Measurements from ENCODE around the gene ARID5B.
A peak's percentile ranks its signal among the peaks of the same experiment; 100 is the strongest.

ARID5B gene

DNA sequence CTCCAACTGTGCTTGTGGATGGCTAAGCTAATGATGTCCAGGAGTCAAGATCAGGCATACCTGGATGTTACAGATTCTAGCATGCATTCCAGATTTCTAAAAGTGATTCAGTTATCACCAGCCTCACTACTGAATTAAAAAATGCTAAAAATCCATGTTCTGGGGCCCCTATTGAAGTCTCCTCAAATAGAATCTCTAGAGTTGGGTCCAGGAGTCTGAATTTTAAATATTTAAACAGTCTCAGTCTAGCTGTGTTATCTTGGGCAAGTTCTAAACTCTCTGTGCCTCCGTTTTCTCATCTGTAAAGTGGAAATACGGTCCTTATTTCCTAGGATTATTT is 5.0 kb downstream of the ARID5B start:
- DNase-seq, result no peak

DNA sequence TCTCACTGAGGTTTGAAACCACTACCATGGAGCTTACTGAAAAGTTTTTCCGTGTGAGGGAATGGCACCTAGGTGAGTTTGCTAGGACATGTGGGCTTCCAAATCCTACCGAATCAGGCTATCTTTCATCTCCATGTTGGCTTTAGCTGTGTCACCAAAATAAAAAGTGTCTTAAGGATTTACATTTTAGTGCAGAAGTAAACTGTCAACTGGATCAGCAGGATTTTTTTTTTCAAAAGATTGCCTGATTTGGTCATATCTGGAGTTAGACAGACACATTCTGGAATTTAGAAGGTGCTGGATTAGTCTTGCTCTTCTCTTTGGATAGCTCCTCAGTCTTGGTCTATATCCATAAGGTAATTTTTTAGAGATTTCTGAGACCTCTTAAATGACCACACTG is 5.5 kb downstream of the ARID5B start:
- no peak for DNase-seq

DNA sequence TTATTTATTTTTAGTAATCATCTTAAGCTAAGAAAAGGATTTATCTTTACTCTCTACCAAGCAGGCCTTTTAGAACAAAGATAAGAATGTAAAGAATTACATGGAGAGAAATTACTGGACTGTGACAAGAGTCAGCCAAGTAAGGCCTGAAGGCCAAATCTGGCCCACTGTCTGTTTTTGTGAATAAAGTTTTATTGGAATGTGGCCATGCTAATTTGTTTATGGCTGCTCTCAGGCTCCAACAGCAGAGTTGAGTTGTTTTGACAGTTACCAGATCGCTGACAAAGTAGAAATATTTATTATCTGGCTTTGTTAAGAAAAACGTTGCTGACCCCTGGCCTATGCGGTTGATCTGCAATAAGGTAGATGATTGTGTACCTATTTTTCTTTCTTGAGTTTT is 6.1 kb downstream of the ARID5B start:
- no peak for DNase-seq

DNA sequence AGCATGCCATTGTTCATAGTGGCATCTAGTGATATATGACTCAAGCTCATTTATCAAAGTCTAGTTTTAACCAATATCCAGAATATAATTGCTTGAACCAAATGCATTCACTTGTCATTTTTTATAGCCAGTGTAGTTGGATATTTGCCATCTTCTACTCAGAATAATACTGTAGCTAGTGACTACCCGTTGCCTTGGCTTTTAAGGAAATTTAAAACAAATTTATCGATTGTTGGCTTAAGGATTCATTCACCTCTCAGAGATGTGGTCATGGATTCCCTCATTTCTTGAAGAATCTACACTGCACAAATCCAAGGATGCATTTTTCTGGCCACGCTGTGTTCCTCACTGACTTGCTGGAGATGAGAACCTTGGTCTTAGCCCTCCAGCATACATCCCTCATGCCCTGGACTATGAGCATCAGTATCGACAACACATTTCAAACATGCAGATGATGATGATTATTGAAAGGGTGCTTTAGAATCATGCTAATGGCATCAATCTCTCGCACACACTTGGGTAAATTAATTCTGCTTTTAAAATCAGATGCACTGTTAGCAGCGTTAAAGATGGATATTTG is 8.8 kb downstream of the ARID5B start:
- no peak for DNase-seq

DNA sequence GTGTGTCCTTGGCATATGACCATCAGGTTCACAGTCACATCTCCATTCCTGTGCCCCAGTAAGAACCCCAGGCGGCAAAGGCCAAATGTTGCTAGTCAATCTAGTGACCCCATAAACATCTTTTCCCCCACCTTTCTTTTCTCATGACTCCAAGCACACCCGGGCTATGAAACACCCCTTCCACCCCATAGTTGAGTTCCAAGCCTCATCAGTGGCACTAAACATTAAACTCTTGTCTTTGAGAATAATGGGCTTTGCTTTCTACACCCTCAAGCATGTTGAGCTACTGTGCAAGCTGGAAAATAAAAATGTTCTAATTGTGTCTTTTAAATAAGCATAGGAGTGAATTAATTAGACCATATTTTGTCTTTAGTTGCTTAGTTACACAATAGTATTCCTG is 9.4 kb downstream of the ARID5B start:
- no peak for DNase-seq

DNA sequence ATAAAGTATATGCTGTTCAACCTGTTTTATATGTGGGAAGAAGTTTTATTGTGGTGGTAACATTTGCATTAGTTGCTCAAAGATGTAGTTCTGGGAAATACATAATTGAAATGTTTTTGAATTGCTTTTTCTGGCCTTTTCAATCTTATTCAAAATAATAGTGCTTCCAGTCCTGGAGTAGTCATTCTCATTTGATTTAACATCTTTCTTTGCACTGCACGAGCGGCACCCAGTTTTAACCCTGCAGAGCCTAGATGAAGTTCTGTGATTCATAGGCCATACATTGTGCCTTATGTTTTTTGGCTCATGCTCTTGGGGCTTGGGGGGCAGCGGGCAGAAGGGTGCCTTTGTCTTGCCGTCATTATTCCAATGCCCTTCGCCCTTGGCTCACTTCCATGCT is 9.9 kb downstream of the ARID5B start:
- DNase-seq, result no peak

DNA sequence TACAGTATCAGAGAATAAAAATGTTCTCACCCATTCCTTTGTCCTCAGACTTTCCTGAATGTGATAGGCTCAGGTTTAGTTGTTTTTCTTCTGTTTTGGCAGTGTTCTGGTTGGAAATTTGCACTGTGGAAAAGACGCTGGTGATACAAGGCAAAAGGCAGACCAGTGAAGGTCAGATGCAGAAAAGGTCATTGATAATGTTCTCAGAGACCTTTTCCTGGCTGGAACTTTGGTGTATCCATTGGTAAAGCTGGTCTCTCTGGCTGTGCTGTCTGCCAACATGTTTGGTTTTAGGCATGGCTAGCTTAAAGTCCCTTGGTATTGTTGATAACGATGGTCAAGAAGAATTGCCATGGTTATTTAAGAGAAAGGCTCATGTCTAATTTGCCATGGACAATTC is 11.5 kb downstream of the ARID5B start:
- DNase-seq, result no peak

DNA sequence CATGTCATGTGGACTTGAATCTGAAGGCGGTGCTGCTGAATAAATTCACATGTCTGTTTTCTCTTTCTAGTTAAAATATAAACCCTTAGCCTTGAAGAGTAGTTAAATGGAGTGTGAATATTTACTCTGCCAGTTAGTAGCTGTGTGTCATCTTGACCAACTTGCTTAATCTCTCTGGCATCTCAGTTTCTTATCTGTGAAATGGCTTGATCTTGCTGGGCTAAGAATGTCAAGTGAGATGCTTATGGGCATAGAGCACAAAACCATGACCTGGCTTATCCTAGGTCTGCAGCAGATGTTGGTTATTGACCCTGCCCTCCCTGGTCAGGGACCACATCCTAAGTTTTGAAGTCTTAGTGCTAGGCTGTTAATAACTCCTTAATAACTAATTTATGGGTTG is 16.6 kb downstream of the ARID5B start:
- no peak for DNase-seq

DNA sequence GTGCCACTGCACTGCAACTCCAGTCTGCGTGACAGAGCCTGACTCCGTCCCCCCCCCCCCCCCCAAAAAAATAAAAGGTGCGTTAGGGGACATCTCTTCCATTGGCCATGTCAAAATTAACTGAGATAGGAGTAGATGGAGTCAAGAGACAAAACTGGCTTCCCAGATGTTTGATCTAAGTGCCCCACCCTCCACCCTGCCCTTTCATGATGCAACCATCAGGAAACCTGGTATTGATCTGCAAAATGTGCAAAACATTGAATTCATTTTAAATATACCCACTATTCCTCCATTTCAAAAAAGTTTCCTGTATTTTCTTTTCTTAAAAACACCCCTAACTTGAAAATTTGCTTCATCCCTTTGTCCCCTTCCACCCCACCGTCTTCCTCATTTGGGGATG is 17.5 kb downstream of the ARID5B start:
- no peak for DNase-seq

DNA sequence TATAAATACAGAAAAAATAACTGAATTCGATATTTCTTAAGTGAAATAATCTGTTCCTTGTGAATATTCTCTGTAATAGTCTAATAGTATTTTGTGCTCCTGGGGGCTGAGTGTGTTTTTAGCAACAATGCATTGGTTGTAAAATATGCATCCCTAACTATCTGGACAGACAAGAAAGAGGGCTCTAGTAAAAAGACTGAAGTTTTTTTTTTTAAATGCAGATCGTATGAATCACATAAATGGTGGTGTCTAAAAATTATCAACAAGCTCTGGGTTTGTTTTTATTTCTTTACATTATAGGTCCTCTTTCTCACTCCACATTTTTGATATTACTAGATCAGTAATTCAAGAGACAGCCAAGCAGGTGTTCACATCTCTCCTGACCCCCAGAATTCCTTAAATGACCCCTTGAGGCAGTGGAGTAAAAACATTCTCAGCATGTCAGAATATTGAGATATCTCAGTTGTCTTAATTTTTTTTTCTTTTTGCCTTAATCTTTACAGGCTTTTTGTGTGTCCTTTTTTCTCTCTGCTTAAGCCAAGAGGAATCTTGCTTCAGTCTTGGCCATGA is 18.2 kb downstream of the ARID5B start:
- no peak for DNase-seq

DNA sequence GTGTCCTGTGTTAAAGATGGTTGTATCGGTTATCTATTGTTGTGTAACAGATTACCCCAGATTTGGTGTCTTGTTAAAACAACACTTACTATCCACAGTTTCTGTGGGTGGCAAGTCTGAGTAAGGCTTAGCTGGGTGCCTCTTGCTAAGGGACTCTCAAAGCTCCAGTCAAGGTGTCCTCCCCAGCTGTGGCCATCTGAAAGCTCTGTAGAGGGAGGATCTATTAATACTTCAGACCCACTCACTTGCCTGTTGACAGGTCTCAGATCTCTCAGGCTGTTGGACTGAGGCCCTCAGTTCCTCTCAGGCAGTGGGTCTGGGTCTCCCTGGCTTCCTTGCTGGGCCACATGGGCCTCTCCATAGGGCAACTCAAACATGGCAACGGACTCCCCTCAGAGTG is 19.6 kb downstream of the ARID5B start:
- no peak for DNase-seq

DNA sequence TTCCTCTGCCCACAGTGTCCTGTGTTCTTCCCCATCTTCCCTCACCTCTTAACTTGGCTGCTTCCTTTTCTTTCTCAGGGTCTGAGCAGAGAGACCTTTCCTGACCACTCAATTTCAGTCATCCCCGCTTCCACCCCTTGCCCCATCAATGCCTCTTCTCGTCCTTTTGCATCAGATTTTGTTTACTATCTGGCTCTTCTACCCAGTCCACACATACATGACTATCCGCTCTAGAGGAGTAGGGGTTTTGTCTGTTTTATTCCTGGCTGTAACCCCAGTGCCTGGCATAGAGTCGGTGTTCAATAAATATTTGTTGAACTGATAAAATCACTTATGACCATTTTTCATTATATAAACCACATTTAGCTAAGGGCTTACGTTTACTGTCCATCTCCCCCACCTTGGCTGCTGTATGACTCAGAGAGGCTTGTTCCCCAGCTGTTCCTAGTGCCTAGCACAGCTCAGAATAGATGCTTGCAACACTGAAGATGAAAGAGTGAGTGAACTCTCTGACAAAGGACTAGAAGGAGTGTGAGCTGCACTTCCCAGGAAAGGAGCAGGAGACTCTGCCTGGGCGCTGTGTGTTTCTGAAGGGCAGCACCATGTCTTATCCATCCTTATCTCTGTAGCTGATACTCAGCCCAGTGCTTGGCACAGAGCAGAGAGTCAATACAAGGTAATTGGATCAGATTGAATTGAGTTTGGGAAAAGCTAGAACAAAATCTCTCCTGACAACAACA is 21.9 kb downstream of the ARID5B start:
- no peak for DNase-seq

DNA sequence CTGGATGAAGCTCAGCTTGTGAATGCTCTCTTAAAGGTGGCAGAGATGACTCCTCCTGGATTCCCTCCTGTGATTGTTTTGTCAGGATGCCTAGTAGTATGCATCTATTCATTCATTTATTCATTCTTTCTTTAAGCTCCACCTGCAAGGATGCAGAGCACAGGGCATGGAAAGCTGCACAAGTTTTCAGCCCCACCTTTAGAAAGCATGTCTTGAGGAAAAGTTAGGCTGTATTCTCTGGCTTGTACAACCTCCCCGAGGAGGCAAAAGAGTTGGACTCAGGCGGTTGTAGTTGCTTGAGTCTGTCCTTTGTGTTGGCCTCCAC is 22.4 kb downstream of the ARID5B start:
- no peak for DNase-seq

DNA sequence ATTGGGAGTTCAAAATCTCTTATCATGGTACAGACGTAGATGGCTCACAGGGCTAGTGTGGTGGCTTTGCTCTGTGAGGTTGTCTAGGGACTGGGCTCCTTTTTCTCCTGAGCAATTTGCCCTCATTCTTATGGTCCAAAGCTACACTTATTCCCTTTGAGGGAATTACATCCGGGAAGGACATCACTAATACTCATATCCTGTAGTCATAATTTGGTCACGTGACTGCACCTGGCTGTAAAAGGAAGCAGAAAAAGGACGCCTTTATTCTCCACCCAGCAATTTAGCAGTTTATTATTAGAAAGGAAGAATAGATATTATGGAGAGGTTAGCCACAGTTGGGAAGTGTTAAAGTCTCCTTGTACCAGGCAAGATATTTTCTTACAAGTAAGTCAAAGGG is 28.1 kb downstream of the ARID5B start:
- DNase-seq, result no peak

DNA sequence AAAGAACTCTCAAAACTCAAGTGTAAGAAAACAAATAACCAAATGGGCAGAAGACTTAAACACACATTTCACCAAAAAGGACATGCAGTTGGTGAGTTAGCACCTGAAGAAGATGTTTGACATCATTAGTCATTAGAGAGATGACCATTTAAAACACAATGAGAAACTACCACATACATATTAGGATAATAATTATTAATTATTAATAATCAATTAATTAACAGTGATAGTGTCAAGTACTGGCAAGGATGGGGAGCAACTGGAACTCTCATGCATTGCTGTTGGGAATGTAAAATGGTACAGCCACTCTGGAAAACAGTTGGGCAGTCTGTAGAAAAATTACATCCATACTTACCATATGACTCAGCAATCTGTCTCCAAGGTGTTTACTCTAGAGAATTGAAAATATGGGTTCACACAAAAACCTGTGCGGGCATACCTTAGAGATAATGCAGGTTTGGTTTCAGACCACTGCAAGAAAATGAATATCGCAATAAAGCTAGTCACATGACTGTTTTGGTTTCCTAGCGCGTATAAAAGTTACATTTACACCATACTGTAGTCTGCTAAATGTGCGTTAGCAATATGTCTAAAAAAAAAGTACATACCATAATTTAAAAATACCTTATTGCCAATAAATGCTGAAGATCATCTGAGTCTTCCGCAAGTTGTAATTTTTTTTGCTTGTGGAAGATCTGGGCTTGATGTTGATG is 30.3 kb downstream of the ARID5B start:
- no peak for DNase-seq

DNA sequence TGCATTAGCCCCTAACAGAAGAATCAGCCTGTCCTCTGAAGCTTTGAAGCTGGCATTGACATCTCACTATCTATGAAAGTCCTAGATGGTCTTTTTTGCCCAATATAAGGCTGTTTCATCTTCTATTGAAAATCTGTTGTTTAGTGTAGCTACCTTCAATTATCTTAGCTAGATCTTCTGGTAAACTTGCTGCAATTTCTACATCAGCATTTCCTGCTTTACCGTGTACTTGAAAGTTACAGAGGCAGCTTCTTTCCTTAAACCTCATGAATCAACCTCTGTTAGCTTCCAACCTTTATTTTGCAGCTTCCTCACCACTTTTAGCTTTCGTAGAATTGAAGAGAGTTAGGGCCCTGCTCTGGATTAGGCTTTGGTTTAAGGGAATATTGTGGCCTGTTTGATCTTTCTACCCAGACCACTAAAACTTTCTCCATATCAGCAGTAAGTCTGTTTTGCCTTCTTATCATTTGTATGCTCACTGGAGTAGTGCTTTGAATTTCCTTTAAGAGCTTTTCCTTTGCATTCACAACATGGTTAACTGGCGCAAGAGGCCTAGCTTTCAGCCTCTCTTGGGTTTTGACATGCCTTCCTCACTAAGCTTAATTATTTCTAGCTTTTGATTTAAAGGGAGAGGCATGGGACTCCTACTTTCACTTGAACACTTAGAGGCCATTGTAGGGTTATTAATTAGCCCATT is 32.5 kb downstream of the ARID5B start:
- DNase-seq, result no peak

DNA sequence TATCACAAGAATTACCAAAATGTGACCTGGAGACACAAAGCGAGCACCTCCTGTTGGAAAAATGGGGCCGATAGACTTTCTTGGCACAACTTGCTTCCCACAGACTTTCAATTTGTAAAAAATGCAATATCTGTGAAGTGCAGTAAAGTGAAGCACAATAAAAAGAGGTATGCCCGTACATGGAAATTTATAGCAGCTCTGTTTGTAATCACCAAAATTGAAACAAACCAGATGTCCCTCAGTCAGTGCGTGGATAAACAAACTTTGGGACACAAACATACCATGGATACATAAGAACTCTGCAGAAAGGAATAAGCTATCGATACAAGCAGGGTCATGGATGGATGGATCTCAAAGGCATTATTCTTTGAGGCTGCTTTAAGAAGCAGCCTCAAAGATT is 33.6 kb downstream of the ARID5B start:
- DNase-seq, result no peak

DNA sequence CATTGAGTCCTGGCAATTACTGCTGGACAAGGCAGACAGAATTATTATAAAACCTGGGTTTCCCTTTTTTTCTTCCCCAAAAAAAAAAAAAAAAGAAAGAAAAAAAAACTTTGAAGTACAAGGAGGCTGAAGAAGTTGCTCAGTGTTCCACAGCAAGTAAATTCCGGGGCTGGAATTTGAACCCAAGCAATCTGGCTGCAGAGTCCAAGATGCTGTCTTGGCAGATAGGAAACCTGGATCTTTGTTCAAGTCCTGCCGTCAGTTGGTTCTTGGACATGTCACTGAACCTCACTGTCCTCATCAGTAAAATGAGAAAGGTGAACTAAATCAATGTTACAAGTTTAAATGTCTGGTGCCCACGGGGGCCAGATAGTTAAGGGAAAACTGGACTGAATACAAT is 35.3 kb downstream of the ARID5B start:
- DNase-seq, result no peak

DNA sequence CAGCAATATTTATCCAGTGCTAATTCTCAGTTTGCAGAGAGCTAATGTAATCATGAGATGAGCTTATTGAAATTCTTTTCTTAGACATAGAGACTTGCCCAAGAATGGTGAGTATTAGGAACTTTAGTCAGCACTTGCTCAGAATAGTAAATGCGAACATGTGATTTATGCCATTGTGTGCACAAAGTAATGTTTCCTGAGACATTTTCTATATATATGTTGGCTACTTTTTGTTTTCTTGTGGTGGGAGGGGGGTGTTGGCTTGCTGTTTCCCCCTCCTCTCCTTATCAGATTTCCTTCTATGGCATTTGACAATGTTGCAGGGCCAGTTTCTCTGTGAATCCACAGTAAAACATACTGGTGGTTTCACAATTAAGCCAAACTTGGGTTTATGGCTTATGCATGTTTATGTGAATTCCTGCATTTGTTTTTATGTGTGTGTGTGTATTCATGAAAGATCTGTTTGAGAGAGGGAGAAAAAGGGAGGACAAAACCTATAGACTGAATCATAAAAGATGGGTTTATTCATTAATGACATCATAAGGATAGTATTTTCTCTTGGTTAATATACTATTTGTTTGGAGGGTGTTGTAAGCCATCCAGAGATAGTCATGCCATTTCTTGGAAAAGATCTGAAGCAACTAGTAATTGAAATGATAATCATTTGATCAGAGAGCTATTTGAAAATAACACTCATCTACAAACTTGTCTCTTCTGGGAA is 36.3 kb downstream of the ARID5B start:
- no peak for DNase-seq

DNA sequence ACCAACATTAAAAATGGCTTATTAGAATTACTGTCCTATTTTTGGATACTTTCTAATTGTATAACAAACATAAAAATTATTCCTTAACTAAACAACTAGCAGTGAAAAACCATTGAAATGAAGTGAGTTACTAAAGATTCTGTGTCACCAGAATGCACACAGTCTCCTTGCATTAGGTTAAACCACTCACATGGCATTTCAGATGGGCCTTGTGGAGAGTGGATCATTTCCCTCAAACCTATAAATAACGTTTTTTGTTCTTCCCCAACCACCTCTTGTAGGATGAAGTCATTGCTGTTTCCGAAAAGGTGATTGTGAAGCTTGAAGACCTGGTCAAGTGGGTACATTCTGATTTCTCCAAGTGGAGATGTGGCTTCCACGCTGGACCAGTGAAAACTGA is 38.4 kb downstream of the ARID5B start:
- peak; percentile 37 to 40 for DNase-seq

DNA sequence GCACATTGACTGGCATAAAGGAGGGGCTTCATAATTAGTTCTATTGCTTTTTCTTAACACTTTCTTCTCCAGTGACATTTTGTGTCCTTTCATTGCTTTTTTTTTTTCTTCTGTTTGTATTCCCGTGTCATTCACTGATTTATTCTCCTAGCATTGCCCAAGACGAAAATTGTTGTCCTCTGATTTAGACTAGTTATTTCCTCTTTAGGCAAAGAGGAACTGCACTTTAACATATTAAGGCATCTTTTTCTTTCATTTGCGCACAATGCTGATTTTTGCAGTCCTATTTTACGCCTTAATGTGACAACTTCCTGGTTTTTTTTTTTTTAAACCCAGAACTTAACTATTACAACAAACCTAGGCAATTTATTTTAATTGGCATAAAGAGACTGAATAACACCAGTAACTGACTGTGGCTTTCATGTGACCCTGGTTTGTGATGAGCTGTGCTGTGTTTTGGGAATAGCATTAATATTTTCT is 39.7 kb downstream of the ARID5B start:
- DNase-seq, result no peak

DNA sequence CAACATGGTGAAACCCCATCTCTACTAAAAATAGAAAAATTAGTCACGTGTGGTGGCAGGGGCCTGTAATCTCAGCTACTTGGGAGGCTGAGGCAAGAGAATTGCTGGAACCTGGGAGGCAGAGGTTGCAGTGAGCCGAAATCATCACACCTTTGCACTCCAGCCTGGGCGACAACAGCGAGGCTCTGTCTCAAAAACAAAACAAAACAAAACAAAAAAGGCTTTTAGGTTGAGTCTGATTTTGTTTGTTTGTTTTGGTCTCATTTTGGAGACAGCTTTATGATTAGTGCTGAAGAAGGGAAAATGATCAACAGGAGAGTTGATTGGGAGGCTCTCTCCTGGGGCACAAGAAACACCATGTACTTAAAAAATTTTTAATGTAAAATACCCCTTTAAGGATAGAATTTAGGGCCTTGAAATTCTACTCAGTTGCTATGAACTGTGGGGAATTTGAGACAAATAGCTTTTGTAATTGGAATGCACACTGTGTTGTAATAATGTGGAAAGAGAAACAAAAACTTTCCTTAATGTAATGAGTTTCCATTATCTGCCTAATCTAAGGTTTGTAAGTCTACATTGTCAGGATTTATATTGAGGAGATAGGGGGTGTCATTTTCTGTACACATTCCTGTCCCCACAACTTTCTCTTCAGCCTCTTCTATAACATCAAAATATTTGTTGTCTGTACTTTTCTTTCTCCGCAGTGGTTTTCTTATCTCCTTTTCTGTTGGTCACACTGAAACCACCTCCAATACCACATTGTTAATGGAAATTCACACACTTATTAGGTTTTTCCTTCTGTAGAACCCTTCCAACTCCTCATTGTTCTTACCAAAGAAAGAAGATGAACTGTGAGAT is 41.3 kb downstream of the ARID5B start:
- DNase-seq, result peak in 1 of 2 experiments; percentile 40
